Subcutaneous adipose tissue (tissue), 4 donors: ENCODE data around the gene FARP1. TPM values are rescaled to one million over a fixed set of nuclear protein-coding genes. Genes with fewer than 3 reads are reported as not detected.

Experiments
- total RNA-seq, 4 donors: library from RNA; depleted of rRNA; stranded (reverse); fragments of >200 nt; gene quantifications; one replicate each; pipeline ENCODE4 v1.1.0, GENCODE V29; 2016
- TF ChIP-seq, protein P1 (sequence below): fragments of 450-650 bp; IDR thresholded peaks from one replicate; pipeline ENCODE4 v1.5.1; 2016; ENCODE audit warnings: low read depth, mild to moderate bottlenecking, control low read depth, antibody characterized with exemption, moderate library complexity

The FARP1 gene
- total RNA-seq, 4 donors from 2014 or later = 24.9 to 39.9 (median 28.8) TPM

DNA sequence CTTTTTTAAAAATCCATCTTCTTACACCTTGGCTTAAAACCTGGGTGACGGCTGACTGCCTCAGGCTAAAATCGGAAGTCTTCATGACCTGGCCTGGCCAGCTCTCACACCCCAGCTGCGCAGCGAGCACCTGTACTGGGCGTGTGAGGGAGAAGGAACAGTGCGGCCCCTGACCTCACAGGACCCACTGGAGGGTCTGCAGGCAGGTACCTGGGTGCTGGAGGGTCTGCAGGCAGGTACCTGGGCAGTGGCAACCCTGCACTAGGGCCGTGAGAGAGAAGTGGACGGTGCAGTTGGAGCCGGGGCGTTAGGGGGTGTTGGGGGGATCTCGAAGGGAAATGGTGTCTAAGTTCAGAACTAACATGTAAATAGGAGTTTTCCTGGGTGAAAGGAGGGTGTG, 289.7 kb downstream of the FARP1 start:
- TF ChIP-seq, protein P1, sequence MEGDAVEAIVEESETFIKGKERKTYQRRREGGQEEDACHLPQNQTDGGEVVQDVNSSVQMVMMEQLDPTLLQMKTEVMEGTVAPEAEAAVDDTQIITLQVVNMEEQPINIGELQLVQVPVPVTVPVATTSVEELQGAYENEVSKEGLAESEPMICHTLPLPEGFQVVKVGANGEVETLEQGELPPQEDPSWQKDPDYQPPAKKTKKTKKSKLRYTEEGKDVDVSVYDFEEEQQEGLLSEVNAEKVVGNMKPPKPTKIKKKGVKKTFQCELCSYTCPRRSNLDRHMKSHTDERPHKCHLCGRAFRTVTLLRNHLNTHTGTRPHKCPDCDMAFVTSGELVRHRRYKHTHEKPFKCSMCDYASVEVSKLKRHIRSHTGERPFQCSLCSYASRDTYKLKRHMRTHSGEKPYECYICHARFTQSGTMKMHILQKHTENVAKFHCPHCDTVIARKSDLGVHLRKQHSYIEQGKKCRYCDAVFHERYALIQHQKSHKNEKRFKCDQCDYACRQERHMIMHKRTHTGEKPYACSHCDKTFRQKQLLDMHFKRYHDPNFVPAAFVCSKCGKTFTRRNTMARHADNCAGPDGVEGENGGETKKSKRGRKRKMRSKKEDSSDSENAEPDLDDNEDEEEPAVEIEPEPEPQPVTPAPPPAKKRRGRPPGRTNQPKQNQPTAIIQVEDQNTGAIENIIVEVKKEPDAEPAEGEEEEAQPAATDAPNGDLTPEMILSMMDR = no peak

DNA sequence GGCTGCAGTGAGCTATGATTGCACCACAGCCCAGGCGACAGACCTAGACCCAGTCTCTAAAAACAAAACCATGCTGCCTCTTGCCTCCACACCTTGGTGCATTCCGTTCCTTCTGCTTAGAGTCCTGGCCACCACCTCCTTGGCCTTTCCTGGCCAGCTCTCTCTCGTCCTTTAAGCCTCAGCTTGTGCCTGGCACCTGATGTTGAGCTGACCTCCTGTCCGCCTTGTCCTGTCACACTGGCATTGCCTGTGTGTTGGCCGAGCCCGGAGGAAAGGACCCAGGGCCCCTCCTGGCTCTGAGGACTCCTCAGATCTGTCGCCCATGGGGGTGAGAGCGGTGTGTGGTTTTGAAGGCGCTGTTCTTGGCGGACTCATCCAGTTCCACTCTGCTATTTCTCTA, 290.8 kb downstream of the FARP1 start:
- TF ChIP-seq, protein P1 = no peak

DNA sequence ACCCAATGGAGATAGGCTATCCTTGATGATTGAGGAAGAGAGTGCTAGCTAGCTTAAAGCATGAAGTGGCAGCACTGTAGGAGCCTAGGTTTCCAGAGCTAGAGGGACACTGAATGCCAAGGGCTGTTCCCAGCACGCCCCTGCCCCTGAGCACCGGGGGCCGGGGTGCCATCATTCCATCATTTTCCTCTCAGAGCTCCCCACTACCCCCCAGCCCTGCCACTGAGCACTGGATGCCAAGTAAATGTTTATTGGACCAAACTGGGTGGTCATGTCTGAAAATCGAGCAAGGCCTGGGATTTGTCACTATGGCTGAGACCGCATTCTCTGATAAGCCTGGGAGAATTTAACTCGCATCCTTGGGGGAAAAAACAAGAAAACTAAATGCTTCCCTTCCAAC, 291.2 kb downstream of the FARP1 start:
- TF ChIP-seq, protein P1 = no peak

DNA sequence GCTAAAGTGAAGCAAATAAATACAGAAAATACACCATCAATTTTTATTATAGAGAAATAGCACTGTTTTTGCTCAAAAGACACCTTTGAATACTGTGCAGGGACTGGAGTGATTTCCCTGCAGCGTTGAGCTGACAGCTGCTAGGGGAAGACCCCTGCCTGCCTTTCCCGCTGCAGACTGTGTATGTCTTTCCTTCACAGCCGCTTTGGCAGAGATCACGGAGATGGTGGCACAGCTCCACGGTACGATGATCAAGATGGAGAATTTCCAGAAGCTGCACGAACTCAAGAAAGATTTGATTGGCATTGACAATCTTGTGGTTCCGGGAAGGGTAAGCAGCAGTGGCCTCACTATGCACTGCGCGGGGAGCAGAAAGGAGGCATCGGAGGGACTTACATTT, 292.5 kb downstream of the FARP1 start:
- TF ChIP-seq, protein P1 = no peak

DNA sequence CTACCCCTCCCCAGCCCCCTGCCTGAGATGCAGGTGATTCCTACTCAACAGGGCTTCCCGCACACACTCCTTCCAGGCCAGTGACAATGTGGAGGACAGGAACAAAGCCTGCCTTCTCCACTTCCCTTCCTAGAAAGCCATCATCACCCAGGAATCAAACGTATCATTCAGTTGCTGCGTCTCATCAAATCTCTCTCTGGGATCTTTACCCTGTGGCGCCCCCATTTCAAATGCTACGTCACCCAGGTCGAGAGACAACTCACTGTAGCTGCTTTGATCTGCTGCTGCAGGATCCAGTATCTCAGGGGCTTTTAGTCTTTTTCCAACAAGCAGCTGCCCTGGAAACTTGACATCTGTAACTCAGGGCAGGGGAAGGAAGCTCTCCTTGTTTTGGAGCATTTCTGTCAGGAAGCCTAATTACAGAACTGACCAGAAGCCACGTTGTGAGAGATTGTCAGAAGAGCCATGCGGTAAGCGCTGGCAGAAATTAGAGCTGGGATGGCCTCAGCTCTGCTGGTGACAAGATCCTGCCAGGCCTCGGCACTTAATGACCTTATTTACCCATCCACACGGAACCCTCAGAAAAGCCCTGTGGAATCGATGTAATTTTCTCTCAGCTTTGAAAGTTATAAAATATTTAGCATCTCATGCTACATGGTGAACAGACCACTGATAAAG, 293.5 kb downstream of the FARP1 start:
- TF ChIP-seq, protein P1 = no peak

DNA sequence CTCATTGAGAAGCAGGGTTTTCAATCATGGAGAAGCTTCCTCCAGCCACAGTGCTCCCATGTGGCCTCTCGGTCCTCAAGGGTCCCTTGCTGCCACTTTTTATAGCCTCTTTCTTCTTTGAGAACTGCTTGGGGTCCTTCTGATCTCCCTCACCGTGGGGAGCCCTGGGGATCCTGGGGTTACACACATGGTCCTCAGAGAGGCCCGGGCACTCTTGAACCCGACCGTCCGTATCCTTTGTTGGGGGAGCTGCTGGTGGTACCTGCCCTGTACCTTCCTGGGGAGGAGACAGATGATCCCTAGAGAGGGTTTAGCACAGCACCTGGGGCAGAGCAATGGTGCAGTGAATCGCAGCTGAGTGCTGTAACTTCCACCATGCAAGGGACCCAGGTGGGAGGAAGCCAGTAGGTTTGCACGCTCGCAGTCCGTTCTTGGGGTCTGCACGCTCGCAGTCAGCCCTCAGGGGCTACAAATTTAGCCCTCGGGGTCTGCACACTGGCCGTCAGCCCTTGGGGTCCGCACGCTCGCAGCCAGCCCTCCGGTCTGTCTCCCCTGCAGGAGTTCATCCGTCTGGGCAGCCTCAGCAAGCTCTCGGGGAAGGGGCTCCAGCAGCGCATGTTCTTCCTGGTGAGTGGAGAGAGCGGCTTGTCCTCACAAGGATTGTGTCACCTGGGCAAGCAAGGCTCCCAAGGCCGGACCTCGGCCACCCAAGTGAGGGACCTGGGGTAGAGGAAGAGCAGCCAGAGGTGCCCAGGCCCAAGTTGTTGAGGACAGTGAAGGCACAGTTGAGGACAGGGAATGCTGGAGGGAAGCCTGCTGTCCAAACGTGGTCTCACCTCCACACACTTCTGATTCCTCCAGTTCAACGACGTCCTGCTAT, 295.6 kb downstream of the FARP1 start:
- TF ChIP-seq, protein P1 = no peak

DNA sequence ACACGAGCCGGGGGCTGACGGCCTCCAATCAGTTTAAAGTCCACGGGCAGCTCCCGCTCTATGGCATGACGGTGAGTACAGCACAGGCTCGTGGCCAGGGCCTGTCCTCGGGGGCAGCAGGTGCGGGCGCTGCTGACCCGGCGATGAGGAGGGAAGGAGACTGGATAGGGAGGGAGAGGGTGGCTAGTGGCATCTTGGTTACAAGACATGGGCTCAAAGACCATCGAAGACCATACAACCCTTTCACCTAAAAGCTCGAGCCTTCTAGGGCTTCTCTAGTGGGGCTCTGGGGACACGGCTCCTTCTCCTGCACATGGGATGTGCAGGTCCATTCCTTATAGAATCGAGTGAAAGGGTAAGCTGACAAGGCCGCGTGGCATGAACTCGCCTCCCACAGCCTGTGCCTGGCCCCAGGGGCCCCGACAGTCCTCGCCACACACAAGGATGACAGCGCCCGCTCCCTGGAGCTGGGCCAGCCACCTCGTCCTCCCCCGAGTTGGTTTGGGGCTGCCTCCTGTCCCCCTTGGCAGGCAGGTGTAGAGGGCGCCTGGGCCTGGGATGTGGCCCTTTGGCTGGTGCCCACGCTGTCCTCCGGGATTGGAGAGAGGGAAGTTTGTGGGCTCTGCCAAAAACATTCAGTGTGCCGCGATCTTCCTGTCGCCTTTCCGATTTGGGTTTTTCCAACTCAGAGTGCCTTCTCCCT, 296.4 kb downstream of the FARP1 start:
- TF ChIP-seq, protein P1 = no peak
